HG03097 (cell line): ENCODE results near the gene MKRN2OS.
A peak's percentile ranks its signal among the peaks of the same experiment; 100 is the strongest.
"Not testable (repeated sequence)": the region's sequence is repeated elsewhere in the genome, so short reads cannot be mapped to it uniquely, and the experiment has no call there.

ENCODE experiments used
- ATAC-seq: cut with Tn5 transposase; IDR thresholded peaks from one replicate; pipeline ENCODE4 v1.9.1; 2021; ENCODE audit not compliant: unreplicated experiment, low FRiP score

The MKRN2OS gene

GRCh38 chr3:12562451-12562850 lies 17.2 kb upstream of the MKRN2OS start:
- no peak for ATAC-seq

GRCh38 chr3:12561397-12561796 lies 16.1 kb upstream of the MKRN2OS start:
- ATAC-seq = no peak

GRCh38 chr3:12560505-12561190 lies 15.3 kb upstream of the MKRN2OS start:
- no peak for ATAC-seq

GRCh38 chr3:12559520-12559919 lies 14.2 kb upstream of the MKRN2OS start:
- no peak for ATAC-seq

GRCh38 chr3:12558706-12559105 lies 13.4 kb upstream of the MKRN2OS start:
- no peak for ATAC-seq

GRCh38 chr3:12557473-12558100 lies 12.3 kb upstream of the MKRN2OS start:
- ATAC-seq = no peak

- peak; percentile 71 for ATAC-seq
Measured at GRCh38 chr3:12556690-12557472, 11.6 kb upstream of the MKRN2OS start, which contains the start of gene MKRN2. Gene MKRN2, plus strand, starts transcription at chr3:12557087. Its CDS starts 64 bp downstream, at chr3:12557151.

GRCh38 chr3:12556314-12556689 lies 11.0 kb upstream of the MKRN2OS start:
- ATAC-seq = no peak

GRCh38 chr3:12553921-12554391 lies 8.7 kb upstream of the MKRN2OS start:
- no peak for ATAC-seq

- no peak for ATAC-seq
Measured at GRCh38 chr3:12549971-12550760, 4.9 kb upstream of the MKRN2OS start.

- no peak for ATAC-seq
Measured at GRCh38 chr3:12544652-12545472, 437 bp downstream of the MKRN2OS start.

GRCh38 chr3:12543497-12543896 lies 1.8 kb downstream of the MKRN2OS start:
- ATAC-seq = not testable (repeated sequence)

GRCh38 chr3:12541625-12542024 lies 3.7 kb downstream of the MKRN2OS start:
- no peak for ATAC-seq

- ATAC-seq = no peak
Measured at GRCh38 chr3:12536423-12536822, 8.9 kb downstream of the MKRN2OS start.

- no peak for ATAC-seq
Measured at GRCh38 chr3:12532182-12532581, 13.1 kb downstream of the MKRN2OS start.

- no peak for ATAC-seq
Measured at GRCh38 chr3:12527757-12528143, 17.5 kb downstream of the MKRN2OS start.

GRCh38 chr3:12522721-12523120 lies 22.6 kb downstream of the MKRN2OS start:
- no peak for ATAC-seq

- no peak for ATAC-seq
Measured at GRCh38 chr3:12521010-12521409, 24.3 kb downstream of the MKRN2OS start.

GRCh38 chr3:12518261-12519028 lies 26.9 kb downstream of the MKRN2OS start:
- no peak for ATAC-seq
